Activated CD8-positive, alpha-beta memory T cell treated with anti-CD3 and anti-CD28 coated beads, Interleukin-2, amount 50 U/mL, for 24 hours (primary cell): ENCODE measurements around the gene FAM149B1.

Source experiments
- DNase-seq: peaks from one replicate; pipeline ENCODE4 v3.0.0-alpha.2; 2020; ENCODE audit errors: extremely low read depth

Gene FAM149B1

GRCh38 chr10:73174148-73174925 lies 6.4 kb downstream of the FAM149B1 start:
- DNase-seq = no peak

GRCh38 chr10:73182568-73182967 lies 14.6 kb downstream of the FAM149B1 start:
- DNase-seq = no peak

- no peak for DNase-seq
Measured at GRCh38 chr10:73183667-73184281, 15.9 kb downstream of the FAM149B1 start.

- DNase-seq = no peak
Measured at GRCh38 chr10:73186266-73186665, 18.3 kb downstream of the FAM149B1 start.

GRCh38 chr10:73190188-73190587 lies 22.3 kb downstream of the FAM149B1 start:
- no peak for DNase-seq

- DNase-seq = no peak
Measured at GRCh38 chr10:73205081-73205480, 37.2 kb downstream of the FAM149B1 start.

GRCh38 chr10:73205890-73206289 lies 38.0 kb downstream of the FAM149B1 start:
- no peak for DNase-seq

- DNase-seq = no peak
Measured at GRCh38 chr10:73206385-73206784, 38.5 kb downstream of the FAM149B1 start.

- DNase-seq = no peak
Measured at GRCh38 chr10:73207883-73208282, 40.0 kb downstream of the FAM149B1 start.

GRCh38 chr10:73209705-73210104 lies 41.8 kb downstream of the FAM149B1 start:
- no peak for DNase-seq

- DNase-seq = no peak
Measured at GRCh38 chr10:73210395-73211105, 42.6 kb downstream of the FAM149B1 start.

- DNase-seq = no peak
Measured at GRCh38 chr10:73211106-73211811, 43.3 kb downstream of the FAM149B1 start.

- DNase-seq = no peak
Measured at GRCh38 chr10:73215749-73216148, 47.8 kb downstream of the FAM149B1 start.

GRCh38 chr10:73217628-73218027 lies 49.7 kb downstream of the FAM149B1 start:
- DNase-seq = no peak

GRCh38 chr10:73218431-73219191 lies 50.7 kb downstream of the FAM149B1 start:
- no peak for DNase-seq

- no peak for DNase-seq
Measured at GRCh38 chr10:73219384-73219783, 51.5 kb downstream of the FAM149B1 start.

GRCh38 chr10:73220989-73221388 lies 53.1 kb downstream of the FAM149B1 start:
- no peak for DNase-seq

- DNase-seq = no peak
Measured at GRCh38 chr10:73225518-73225917, 57.6 kb downstream of the FAM149B1 start.

GRCh38 chr10:73226663-73227062 lies 58.7 kb downstream of the FAM149B1 start:
- no peak for DNase-seq

GRCh38 chr10:73228247-73228646 lies 60.3 kb downstream of the FAM149B1 start:
- no peak for DNase-seq

GRCh38 chr10:73229567-73229966 lies 61.6 kb downstream of the FAM149B1 start:
- no peak for DNase-seq
